ENCODE data around the gene IDH2. TPM values are rescaled to one million over a fixed set of nuclear protein-coding genes. Genes with fewer than 3 reads are reported as not detected.
A peak's percentile ranks its signal among the peaks of the same experiment; 100 is the strongest.
"Not testable (repeated sequence)": the region's sequence is repeated elsewhere in the genome, so short reads cannot be mapped to it uniquely, and the experiment has no call there.

Gene IDH2
- total and polyA plus RNA-seq, 2 experiments from 2014 or later: 406 to 712 TPM

DNA sequence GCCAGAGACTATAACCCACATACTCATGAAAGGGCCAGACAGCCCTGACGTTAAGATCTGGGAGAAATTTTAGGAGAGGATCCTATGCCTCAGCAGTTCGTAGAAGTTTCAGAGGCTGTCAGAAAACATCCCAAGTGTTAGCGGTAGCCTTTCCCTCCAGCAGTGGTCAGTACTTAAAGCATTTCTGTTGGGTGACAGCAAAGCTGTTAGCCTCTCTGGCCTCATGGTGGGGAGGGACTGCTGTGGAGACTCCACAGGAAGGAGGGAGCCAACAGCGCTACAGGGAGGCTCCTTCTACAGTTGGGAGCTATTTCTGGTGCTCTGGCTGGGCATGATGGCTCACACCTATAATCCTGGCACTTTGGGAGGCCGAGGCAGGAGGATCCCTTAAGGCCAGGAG lies 27.4 kb downstream of the IDH2 start:
- Histone ChIP-seq H3K27ac (peak overlapping the region; percentile 56), H3K4me1 (ENCODE audit: low read depth) (peaks cover 3% of the 10 kb centered on the region), H3K4me3 (no peak overlapping the region), H3K27me3 (no peaks in the 10 kb centered on the region), H3K9me3 (ENCODE audit: low read depth) (no peaks in the 10 kb centered on the region), H3K36me3 (no peaks in the 10 kb centered on the region)
- TF ChIP-seq, protein P1, sequence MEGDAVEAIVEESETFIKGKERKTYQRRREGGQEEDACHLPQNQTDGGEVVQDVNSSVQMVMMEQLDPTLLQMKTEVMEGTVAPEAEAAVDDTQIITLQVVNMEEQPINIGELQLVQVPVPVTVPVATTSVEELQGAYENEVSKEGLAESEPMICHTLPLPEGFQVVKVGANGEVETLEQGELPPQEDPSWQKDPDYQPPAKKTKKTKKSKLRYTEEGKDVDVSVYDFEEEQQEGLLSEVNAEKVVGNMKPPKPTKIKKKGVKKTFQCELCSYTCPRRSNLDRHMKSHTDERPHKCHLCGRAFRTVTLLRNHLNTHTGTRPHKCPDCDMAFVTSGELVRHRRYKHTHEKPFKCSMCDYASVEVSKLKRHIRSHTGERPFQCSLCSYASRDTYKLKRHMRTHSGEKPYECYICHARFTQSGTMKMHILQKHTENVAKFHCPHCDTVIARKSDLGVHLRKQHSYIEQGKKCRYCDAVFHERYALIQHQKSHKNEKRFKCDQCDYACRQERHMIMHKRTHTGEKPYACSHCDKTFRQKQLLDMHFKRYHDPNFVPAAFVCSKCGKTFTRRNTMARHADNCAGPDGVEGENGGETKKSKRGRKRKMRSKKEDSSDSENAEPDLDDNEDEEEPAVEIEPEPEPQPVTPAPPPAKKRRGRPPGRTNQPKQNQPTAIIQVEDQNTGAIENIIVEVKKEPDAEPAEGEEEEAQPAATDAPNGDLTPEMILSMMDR (IDR thresholded peaks at IDR 0.05; ENCODE audit: low read depth, low read length): no peak
- DNase-seq (ENCODE audit: low read depth in 1 of 2, low spot score in 1 of 2): peak in 1 of 2 donors; percentile 44

DNA sequence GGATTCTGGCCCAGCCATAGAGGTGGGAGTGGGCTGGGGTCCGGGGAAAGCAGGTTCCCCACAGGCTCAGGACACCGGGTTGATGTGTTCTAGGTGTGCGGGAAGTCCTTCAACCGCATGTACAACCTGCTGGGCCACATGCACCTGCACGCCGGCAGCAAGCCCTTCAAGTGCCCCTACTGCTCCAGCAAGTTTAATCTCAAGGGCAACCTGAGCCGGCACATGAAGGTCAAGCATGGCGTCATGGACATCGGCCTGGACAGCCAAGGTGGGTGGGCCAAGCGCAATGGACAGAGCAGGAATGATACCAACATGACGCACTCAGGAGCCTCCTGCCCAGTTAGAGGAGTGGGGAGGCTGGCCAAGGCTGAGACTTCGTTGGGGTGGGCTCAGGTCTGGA lies 28.2 kb downstream of the IDH2 start:
- H3K27ac ChIP-seq: no peak overlapping the region
- H3K4me1 ChIP-seq (ENCODE audit: low read depth): peaks cover 3% of the 10 kb centered on the region
- H3K27me3 ChIP-seq: no peaks in the 10 kb centered on the region
- no peak overlapping the region for H3K4me3 ChIP-seq
- H3K36me3 ChIP-seq: no peaks in the 10 kb centered on the region
- H3K9me3 ChIP-seq (ENCODE audit: low read depth): no peaks in the 10 kb centered on the region
- DNase-seq (ENCODE audit: low read depth in 1 of 2, low spot score in 1 of 2): no peak
- TF ChIP-seq, protein P1 (IDR thresholded peaks at IDR 0.05; ENCODE audit: low read depth, low read length): no peak

DNA sequence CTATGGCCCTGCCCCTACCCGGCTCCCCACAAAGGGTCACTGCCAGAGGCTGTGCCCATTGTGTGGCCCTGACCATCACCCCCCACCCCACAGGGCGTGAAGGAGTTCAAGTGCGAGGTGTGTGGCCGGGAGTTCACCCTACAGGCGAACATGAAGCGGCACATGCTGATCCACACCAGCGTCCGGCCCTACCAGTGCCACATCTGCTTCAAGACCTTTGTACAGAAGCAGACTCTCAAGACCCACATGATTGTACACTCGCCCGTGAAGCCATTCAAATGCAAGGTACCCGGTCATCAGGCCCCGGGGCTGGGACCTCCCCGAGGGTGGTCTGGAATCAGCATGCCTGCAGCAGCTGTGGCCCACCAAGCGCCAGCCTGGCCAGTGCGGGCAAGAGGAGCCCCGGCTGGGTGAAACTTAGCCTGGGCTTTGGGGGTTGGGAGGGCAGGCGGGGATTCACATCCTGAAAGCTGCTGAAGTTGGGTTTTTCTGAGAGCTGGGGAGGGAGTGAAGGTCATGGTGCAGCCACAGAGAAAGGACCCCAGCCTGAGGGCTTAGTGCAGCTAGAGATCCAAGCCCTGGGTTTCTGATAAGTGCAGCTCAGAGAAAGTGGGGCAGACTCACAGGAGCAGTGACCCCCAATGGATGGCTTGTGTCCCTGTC lies 29.2 kb downstream of the IDH2 start:
- no peak overlapping the region for H3K4me3 ChIP-seq
- H3K27me3 ChIP-seq: no peaks in the 10 kb centered on the region
- TF ChIP-seq, protein P1 (IDR thresholded peaks at IDR 0.05; ENCODE audit: low read depth, low read length): no peak
- H3K27ac ChIP-seq: no peak overlapping the region
- DNase-seq (ENCODE audit: low read depth in 1 of 2, low spot score in 1 of 2): no peak
- no peaks in the 10 kb centered on the region for H3K36me3 ChIP-seq
- H3K4me1 ChIP-seq (ENCODE audit: low read depth): peaks cover 3% of the 10 kb centered on the region
- no peaks in the 10 kb centered on the region for H3K9me3 ChIP-seq (ENCODE audit: low read depth)

DNA sequence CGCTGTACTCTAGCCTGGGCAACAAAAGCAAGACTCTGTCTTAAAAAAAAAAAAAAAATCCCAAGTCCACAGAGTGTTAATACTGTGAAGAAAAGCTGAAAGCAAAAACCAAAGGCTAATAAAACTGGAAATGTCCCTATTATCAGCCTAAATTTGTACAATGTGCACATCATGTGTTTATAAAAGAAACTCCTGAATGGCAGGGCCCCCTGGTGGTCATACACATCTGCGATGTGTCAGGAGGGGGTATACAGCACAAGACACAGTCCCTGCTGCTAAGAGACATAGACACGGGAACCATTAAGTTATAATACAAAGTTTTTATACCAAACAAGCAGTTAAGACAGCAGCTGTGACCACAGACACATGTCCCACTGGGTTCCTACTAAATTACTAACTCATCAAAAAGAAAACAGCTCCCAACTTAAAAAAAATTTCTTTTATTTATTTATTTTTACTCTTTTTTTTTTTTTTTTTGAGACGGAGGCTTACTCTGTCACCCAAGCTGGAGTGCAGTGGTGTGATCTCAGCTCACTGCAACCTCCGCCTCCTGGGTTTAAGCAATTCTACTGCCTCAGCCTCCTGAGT lies 31.0 kb downstream of the IDH2 start:
- H3K9me3 ChIP-seq (ENCODE audit: low read depth): no peaks in the 10 kb centered on the region
- no peak overlapping the region for H3K4me3 ChIP-seq
- H3K36me3 ChIP-seq: no peaks in the 10 kb centered on the region
- no peaks in the 10 kb centered on the region for H3K27me3 ChIP-seq
- TF ChIP-seq, protein P1 (IDR thresholded peaks at IDR 0.05; ENCODE audit: low read depth, low read length): peak; percentile 85
- no peak overlapping the region for H3K27ac ChIP-seq
- peak; percentile 85 to 90 for DNase-seq (ENCODE audit: low read depth in 1 of 2, low spot score in 1 of 2)
- H3K4me1 ChIP-seq (ENCODE audit: low read depth): peaks cover 3% of the 10 kb centered on the region

DNA sequence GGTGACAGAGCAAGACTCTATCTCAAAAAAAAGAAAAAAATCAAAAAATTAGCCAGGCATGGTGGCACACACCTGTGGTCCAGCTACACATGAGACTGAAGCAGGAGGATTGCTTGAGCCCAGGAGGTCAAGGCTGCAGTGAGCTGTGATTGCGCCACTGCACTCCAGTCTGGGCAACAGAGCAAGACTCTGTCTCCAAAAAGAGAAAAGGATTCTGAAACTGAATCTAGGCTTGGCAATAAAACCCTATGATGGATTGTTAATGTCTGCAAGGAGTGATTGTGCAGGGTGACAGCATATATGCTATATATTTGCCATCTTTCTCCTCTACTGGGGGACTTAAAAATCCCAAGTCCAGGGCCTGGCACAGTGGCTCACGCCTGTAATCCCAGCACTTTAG lies 31.6 kb downstream of the IDH2 start:
- H3K27me3 ChIP-seq; H3K4me3 ChIP-seq; H3K27ac ChIP-seq; DNase-seq (ENCODE audit: low read depth in 1 of 2, low spot score in 1 of 2); H3K4me1 ChIP-seq (ENCODE audit: low read depth); H3K36me3 ChIP-seq; H3K9me3 ChIP-seq (ENCODE audit: low read depth): not testable (repeated sequence)

DNA sequence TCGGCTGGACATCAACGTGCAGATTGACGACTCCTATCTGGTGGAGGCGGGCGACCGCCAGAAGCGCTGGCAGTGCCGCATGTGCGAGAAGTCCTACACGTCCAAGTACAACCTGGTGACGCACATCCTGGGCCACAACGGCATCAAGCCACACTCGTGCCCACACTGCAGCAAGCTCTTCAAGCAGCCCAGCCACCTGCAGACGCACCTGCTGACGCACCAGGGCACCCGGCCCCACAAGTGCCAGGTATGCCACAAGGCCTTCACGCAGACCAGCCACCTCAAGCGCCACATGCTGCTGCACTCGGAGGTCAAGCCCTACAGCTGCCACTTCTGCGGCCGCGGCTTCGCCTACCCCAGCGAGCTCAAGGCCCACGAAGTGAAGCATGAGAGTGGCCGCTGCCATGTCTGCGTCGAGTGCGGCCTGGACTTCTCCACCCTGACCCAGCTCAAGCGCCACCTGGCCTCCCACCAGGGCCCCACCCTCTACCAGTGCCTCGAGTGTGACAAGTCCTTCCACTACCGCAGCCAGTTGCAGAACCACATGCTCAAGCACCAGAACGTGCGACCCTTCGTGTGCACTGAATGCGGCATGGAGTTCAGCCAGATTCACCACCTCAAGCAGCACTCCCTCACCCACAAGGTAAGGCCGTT lies 34.2 kb downstream of the IDH2 start:
- TF ChIP-seq, protein P1 (IDR thresholded peaks at IDR 0.05; ENCODE audit: low read depth, low read length): no peak
- Histone ChIP-seq H3K27ac (no peak overlapping the region), H3K27me3 (no peaks in the 10 kb centered on the region)

More for the DNA sequence above, 34.2 kb downstream of the IDH2 start:
- Histone ChIP-seq H3K36me3 (no peaks in the 10 kb centered on the region), H3K9me3 (ENCODE audit: low read depth) (no peaks in the 10 kb centered on the region), H3K4me1 (ENCODE audit: low read depth) (peaks cover 33% of the 10 kb centered on the region), H3K4me3 (no peak overlapping the region)
- DNase-seq (ENCODE audit: low read depth in 1 of 2, low spot score in 1 of 2): no peak

All from cardiac muscle cell (in vitro differentiated cells and primary cell).